Activated CD4-positive, alpha-beta T cell treated with anti-CD3 and anti-CD28 coated beads for 36 hours (primary cell): Measurements from ENCODE around the gene ACVR1B. TPM values are rescaled to one million over a fixed set of nuclear protein-coding genes. Genes with fewer than 3 reads are reported as not detected.
A peak's percentile ranks its signal among the peaks of the same experiment; 100 is the strongest.

Experiments used
- ATAC-seq: fragments of 200-7000 bp; cut with Tn5 transposase; one replicate; pipeline ENCODE4 v1.10.0; 2021; ENCODE audit warnings: mild to moderate bottlenecking, moderate library complexity
- CTCF ChIA-PET: fragments of 350-600 bp; sonication (Branson Sonifier 250); formaldehyde crosslinking; loops from one replicate; lab custom pipeline; 2021; ENCODE audit warnings: antibody characterized with exemption; lab: Charles Lee
- POLR2A ChIA-PET: fragments of 350-600 bp; sonication (Branson Sonifier 250); formaldehyde crosslinking; loops from one replicate; lab custom pipeline; 2021; ENCODE audit warnings: antibody characterized with exemption, inconsistent platforms; lab: Charles Lee
- DNase-seq: peaks from one replicate; pipeline ENCODE4 v3.0.0-alpha.2; 2020
- H3K27ac Mint-ChIP-seq: one replicate; pipeline ENCODE4 v1.8.0; 2021; ENCODE audit warnings: mixed read lengths
- H3K27me3 Mint-ChIP-seq: one replicate; pipeline ENCODE4 v1.8.0; 2021; ENCODE audit warnings: mixed read lengths
- H3K36me3 Mint-ChIP-seq: one replicate; pipeline ENCODE4 v1.8.0; 2021; ENCODE audit warnings: low read depth, mixed read lengths
- H3K4me1 Mint-ChIP-seq: one replicate; pipeline ENCODE4 v1.8.0; 2021; ENCODE audit warnings: mixed read lengths
- H3K4me3 Mint-ChIP-seq: one replicate; pipeline ENCODE4 v1.8.0; 2021; ENCODE audit warnings: mild to moderate bottlenecking, moderate library complexity, mixed read lengths
- H3K9me3 Mint-ChIP-seq: one replicate; pipeline ENCODE4 v1.8.0; 2021; ENCODE audit warnings: low read depth, mixed read lengths
- intact Hi-C, 2 experiments: fragments of 100-400 bp; cut with DNase I in 1 of 2; cut with micrococcal nuclease in 1 of 2; formaldehyde crosslinking; loops; one replicate each; pipeline versions ENCODE4 v1.14.2 to v1.15.1; 2022 to 2024; cut with DNase I, micrococcal nuclease
- total RNA-seq, 2 experiments: library from RNA; stranded (reverse); gene quantifications; one replicate each; pipeline ENCODE4 v1.2.3, GENCODE V29; 2021

The ACVR1B gene
- total RNA-seq, 2 experiments from 2014 or later, result 10.1 to 12.7 TPM

DNA sequence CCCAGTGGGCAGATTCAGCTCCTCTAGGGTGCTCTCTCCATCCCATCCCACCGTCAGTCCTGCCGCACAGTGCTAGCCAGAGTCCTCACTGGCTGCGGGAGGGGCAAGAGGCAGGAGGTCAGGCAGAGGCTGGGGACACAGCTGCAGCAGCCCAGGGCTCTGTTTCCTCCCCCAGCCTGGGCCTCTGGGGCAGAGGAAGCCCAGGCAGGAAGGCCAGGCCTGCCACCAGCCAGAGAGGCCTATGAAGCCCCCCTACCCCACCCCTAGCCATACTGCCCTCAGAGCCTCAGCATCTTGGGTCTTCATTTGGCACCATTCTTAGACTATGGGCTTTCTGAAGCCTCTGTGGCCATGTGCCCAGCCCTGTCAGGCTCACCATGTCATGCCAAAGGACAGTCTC is 40.8 kb upstream of the ACVR1B start:
- intact Hi-C loops, result no loop called here

DNA sequence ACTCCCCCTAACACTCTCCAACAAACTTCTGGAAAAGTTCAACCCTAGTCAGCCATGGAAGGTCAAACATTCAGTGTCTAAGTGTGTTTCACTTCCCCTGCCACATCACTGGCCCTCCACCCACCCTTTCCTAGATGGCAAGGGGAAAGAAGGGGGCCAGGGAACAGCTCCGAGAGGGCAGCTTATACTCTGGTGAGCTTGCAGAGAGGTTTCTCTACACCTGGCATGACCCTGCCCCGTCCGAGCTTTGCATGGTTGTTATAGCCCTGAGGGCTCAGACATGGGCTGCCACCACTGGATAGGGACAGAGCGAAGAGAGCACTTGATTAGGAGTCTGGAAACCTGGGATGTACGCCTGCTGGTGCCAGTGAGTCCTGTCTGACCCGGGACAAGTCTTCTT is 40.2 kb upstream of the ACVR1B start:
- Mint-ChIP-seq H3K9me3 (no peaks in the 10 kb centered on the region), H3K27me3 (peaks cover 16% of the 10 kb centered on the region), H3K27ac (no peak overlapping the region), H3K36me3 (no peaks in the 10 kb centered on the region), H3K4me1 (no peaks in the 10 kb centered on the region), H3K4me3 (no peak overlapping the region)
- ATAC-seq (no peak), DNase-seq (no peak)
- intact Hi-C loops, result no loop called here
- CTCF ChIA-PET, result interaction anchor here (0.7 to 1.0 kb wide), 2 partner anchors 70 to 88 kb away, joined by 3 read pairs; no protein-coding TSS in a partner anchor
- POLR2A ChIA-PET, result no interaction called here

More for the DNA sequence above, 40.8 kb upstream of the ACVR1B start:
- no peak for ATAC-seq
- Mint-ChIP-seq H3K4me3 (no peak overlapping the region), H3K4me1 (no peaks in the 10 kb centered on the region), H3K36me3 (no peaks in the 10 kb centered on the region), H3K27ac (no peak overlapping the region), H3K27me3 (peaks cover 20% of the 10 kb centered on the region), H3K9me3 (no peaks in the 10 kb centered on the region)
- ChIA-PET POLR2A (no interaction called here), CTCF (interaction anchor here (0.7 kb wide), 1 partner anchor 87 kb away, joined by 3 read pairs; no protein-coding TSS in a partner anchor)
- no peak for DNase-seq

DNA sequence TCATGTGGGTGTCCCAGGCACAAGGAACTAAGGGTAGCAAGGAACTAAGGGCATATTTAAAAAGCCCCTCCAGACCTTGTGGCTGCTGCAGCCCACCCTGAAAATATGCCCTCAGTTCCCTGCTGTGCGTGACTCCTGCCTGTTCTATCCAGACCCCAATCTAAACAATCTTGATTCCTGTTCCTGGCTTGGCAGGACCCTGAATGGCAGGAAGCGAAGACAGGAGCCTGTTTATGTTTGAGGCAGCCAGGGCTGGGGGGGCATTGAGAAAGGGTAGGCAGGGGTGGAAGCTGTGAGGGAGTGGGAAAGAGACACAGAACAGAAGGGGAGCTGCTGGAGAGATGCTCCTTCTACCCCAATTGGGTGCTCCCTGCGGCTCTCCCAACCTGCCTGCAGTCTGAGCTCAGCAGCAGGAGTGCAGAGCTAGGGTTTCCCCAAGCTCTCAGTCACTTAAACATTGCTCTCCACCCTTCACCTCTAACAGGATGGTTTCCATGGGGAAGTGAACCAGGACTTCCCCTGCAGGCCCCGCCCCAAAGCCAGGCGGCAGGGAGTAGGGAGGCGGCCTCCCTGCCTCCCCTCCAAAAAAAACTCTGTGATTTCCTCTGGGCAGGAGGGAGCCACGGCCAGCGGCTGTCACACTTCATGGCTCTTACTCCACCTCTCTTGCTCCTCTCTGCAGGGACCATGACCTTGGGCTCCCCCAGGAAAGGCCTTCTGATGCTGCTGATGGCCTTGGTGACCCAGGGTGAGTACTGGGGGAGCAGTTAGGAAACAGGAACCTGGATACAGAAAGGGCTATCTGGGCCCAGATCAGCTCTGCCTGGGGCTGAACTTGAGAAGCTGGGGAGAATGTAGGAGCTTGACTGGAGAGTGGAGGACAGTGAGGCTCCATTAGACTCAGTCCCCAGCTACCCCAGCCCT is 39.4 kb upstream of the ACVR1B start:
- peaks cover 13% of the 10 kb centered on the region for H3K27me3 Mint-ChIP-seq
- ATAC-seq (no peak), DNase-seq (no peak)
- no peaks in the 10 kb centered on the region for H3K4me1 Mint-ChIP-seq
- no peaks in the 10 kb centered on the region for H3K9me3 Mint-ChIP-seq
- H3K4me3 Mint-ChIP-seq, result no peak overlapping the region
- CTCF ChIA-PET, result interaction anchor here (1.0 to 2.5 kb wide), 3 partner anchors 10 to 69 kb away, joined by 3 to 7 read pairs (median 4); no protein-coding TSS in a partner anchor
- H3K36me3 Mint-ChIP-seq, result no peaks in the 10 kb centered on the region
- POLR2A ChIA-PET, result no interaction called here
- intact Hi-C loops, result no loop called here
- H3K27ac Mint-ChIP-seq, result no peak overlapping the region

DNA sequence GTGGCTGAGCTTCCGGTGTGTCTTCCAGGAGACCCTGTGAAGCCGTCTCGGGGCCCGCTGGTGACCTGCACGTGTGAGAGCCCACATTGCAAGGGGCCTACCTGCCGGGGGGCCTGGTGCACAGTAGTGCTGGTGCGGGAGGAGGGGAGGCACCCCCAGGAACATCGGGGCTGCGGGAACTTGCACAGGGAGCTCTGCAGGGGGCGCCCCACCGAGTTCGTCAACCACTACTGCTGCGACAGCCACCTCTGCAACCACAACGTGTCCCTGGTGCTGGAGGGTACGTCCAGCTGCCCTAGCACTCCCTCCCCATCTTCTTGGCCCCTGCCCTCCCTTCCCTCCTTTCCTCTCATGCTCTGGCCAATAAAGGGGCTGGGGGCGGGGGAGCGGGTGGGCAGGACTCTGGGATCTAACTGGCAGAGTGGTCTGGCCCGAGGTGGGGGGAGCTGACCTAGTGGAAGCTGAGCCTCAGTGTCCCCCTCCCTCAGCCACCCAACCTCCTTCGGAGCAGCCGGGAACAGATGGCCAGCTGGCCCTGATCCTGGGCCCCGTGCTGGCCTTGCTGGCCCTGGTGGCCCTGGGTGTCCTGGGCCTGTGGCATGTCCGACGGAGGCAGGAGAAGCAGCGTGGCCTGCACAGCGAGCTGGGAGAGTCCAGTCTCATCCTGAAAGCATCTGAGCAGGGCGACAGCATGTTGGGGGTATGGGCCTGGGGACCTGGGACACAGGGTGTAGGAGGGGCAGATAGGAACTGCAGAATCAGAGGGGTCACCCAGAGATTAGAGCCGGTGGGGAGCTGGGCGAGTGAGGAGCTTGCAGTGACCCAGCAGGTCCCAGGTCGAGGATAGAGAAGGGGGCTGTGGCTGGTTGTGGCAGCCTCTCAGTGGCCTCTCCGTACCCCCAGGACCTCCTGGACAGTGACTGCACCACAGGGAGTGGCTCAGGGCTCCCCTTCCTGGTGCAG is 38.1 kb upstream of the ACVR1B start:
- ChIA-PET POLR2A (no interaction called here), CTCF (interaction anchor here (1.4 to 2.5 kb wide), 2 partner anchors 9 to 68 kb away, joined by 4 to 7 read pairs; no protein-coding TSS in a partner anchor)
- H3K4me1 Mint-ChIP-seq, result no peaks in the 10 kb centered on the region
- DNase-seq (peak; percentile 29), ATAC-seq (no peak)
- intact Hi-C loops, result no loop called here
- H3K9me3 Mint-ChIP-seq, result no peaks in the 10 kb centered on the region
- H3K27ac Mint-ChIP-seq, result no peak overlapping the region
- H3K27me3 Mint-ChIP-seq, result peaks cover 6% of the 10 kb centered on the region
- no peaks in the 10 kb centered on the region for H3K36me3 Mint-ChIP-seq
- H3K4me3 Mint-ChIP-seq, result no peak overlapping the region

DNA sequence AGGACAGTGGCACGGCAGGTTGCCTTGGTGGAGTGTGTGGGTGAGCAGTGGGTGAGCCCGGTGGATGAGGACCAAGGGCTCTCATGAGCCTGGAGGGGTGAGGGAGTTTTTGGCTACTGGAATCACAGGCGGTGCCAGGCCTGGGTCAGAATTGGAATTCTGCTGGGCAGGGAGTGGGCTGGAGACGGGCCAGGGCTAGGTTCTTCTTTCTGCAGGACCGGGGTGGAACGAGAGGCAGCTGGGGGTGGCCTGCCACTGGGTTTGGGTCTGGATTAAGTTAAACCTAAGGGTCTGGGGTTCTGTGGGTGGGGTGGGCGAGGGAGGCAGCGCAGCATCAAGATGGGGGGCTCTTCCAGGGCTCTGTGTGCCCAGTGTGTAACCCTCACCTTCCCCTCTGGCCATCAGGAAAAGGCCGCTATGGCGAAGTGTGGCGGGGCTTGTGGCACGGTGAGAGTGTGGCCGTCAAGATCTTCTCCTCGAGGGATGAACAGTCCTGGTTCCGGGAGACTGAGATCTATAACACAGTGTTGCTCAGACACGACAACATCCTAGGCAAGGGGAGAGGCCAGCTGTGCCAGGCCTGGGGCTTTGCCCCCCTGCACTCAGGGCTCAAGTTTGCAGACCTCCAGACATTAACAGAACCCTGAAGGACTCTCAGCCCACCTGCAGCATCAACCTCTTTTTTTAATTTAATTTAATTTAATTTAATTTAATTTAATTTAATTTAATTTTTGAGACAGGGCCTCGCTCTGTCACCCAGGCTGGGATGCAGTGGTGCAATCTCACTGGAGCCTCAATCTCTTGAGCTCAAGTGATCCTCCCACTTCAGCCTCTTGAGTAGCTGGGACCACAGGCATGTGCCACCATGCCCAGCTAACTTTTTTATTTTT is 37.2 kb upstream of the ACVR1B start:
- H3K9me3 Mint-ChIP-seq, result no peaks in the 10 kb centered on the region
- H3K4me3 Mint-ChIP-seq, result no peak overlapping the region
- CTCF ChIA-PET, result interaction anchor here (2.5 kb wide), 1 partner anchor 8 kb away, joined by 7 read pairs; no protein-coding TSS in a partner anchor

DNA sequence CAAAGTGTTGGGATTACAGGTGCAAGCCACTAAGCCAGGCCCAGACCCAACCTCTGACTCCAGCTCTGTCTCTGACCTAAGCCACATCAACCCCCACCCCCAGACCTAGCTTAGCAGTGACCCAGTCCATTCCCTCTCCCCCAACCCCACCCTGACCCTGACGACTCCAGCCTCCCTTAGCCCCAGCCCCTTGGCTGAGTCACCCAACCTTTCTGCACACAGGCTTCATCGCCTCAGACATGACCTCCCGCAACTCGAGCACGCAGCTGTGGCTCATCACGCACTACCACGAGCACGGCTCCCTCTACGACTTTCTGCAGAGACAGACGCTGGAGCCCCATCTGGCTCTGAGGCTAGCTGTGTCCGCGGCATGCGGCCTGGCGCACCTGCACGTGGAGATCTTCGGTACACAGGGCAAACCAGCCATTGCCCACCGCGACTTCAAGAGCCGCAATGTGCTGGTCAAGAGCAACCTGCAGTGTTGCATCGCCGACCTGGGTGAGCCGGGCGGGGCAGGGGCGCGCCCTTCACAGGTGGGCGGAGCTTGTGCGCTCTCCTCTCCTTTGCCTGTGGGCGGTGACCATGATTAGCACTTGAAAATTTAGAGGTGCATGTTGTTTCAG is 36.4 kb upstream of the ACVR1B start:
- no peak for ATAC-seq
- H3K4me3 Mint-ChIP-seq, result no peak overlapping the region
- no peak overlapping the region for H3K27ac Mint-ChIP-seq
- intact Hi-C loops, result no loop called here
- ChIA-PET POLR2A (interaction anchor here (0.6 kb wide), 1 partner anchor 863 kb away, joined by 3 read pairs; no protein-coding TSS in a partner anchor), CTCF (interaction anchor here (3.4 kb wide), 1 partner anchor 12 kb away, joined by 11 read pairs; no protein-coding TSS in a partner anchor)
- no peaks in the 10 kb centered on the region for H3K36me3 Mint-ChIP-seq
- DNase-seq, result no peak
- no peaks in the 10 kb centered on the region for H3K9me3 Mint-ChIP-seq
- H3K27me3 Mint-ChIP-seq, result no peaks in the 10 kb centered on the region
- no peaks in the 10 kb centered on the region for H3K4me1 Mint-ChIP-seq

More for the DNA sequence above, 37.2 kb upstream of the ACVR1B start:
- H3K27me3 Mint-ChIP-seq, result no peaks in the 10 kb centered on the region
- intact Hi-C loops, result no loop called here
- no peak overlapping the region for H3K27ac Mint-ChIP-seq
- no peak for ATAC-seq
- DNase-seq, result no peak
- H3K4me1 Mint-ChIP-seq, result no peaks in the 10 kb centered on the region
- POLR2A ChIA-PET, result interaction anchor here (0.6 kb wide), 1 partner anchor 862 kb away, joined by 3 read pairs; no protein-coding TSS in a partner anchor
- H3K36me3 Mint-ChIP-seq, result no peaks in the 10 kb centered on the region

DNA sequence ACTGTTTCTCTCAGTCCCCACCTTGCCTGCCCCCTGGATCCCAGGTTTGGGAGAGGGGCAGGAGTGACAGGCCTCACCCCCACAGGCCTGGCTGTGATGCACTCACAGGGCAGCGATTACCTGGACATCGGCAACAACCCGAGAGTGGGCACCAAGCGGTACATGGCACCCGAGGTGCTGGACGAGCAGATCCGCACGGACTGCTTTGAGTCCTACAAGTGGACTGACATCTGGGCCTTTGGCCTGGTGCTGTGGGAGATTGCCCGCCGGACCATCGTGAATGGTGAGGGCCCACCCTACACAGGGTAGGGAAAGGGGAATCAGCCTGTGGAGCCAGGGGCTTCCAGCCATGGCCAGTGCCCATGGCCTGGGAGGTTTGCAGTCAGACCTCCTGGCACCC is 35.5 kb upstream of the ACVR1B start:
- Mint-ChIP-seq H3K4me1 (no peaks in the 10 kb centered on the region), H3K9me3 (no peaks in the 10 kb centered on the region), H3K27ac (no peak overlapping the region), H3K36me3 (no peaks in the 10 kb centered on the region), H3K4me3 (no peak overlapping the region), H3K27me3 (no peaks in the 10 kb centered on the region)
- intact Hi-C loops, result no loop called here
- ATAC-seq (no peak), DNase-seq (no peak)
- ChIA-PET CTCF (interaction anchor here (3.4 kb wide), 1 partner anchor 11 kb away, joined by 11 read pairs; no protein-coding TSS in a partner anchor), POLR2A (no interaction called here)

DNA sequence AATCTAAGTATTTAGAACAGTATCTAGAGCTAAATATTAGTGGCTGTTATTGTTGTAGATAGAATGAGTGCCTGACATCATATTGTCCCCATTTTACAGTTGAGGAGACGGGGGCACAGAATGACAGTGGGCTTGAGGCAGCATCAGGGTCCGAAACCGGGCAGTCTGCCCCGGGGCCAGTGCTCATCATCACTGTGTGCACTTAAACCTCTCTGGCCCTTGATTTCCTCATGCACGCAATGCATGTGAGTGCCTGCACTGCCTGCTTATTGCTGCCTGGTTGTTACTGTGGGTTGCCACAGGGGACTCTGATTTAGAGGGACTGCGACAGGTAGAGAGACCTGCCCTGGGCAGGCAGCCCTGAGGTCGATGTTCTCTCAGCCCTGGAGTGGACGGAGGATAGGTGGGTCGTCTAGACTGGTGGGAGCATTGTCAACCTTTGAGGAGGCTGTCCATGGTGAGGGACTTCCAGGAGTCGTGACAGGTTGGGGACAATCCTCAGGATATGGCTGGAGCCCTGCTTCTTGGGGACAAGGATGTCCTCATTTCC is 34.4 kb upstream of the ACVR1B start:
- ChIA-PET POLR2A (no interaction called here), CTCF (interaction anchor here (3.4 kb wide), 1 partner anchor 10 kb away, joined by 11 read pairs; no protein-coding TSS in a partner anchor)
- ATAC-seq (no peak), DNase-seq (no peak)
- H3K27ac Mint-ChIP-seq, result no peak overlapping the region
- no peaks in the 10 kb centered on the region for H3K27me3 Mint-ChIP-seq
- H3K4me1 Mint-ChIP-seq, result no peaks in the 10 kb centered on the region
- intact Hi-C loops, result no loop called here
- H3K9me3 Mint-ChIP-seq, result no peaks in the 10 kb centered on the region
- H3K4me3 Mint-ChIP-seq, result no peak overlapping the region
- H3K36me3 Mint-ChIP-seq, result no peaks in the 10 kb centered on the region

DNA sequence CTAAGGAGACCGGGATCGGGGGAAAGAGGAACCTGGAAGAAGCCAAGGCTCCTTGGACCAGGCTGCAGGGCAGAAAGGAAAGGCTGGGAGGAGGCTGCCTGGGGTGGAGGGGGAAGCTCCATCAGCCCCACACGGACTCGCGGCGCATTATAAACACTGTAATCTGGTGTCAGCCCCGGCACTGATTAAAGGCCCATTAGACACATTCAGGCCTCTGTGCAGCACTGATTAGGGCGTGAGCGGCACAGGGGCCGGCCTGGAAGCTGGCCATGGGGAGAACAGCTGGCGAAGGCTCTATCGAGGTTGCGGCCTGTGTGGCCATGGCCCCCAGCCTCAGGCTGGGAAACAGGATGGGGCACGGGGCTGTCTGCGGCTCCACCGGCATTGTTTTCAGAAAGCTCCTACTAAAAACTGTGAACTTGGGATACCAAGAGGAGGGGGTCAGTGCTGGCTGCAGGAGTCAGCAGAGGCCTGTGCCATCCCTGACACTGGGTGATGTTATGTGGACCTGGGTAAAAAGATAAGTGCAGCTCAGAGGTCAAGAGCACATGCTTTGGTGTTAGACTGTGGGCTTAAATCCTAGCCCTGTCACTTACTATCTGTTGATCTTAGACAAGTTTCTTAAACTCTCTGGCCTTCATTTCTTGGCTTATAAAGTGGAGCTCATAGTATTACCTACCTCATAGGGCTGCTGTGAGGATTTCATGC is 33.6 kb upstream of the ACVR1B start:
- ATAC-seq, result no peak
- no peaks in the 10 kb centered on the region for H3K36me3 Mint-ChIP-seq

More for the DNA sequence above, 33.6 kb upstream of the ACVR1B start:
- Mint-ChIP-seq H3K27ac (no peak overlapping the region), H3K27me3 (no peaks in the 10 kb centered on the region), H3K9me3 (no peaks in the 10 kb centered on the region), H3K4me1 (no peaks in the 10 kb centered on the region), H3K4me3 (no peak overlapping the region)
- intact Hi-C loops, result no loop called here
- DNase-seq, result no peak
- POLR2A ChIA-PET, result no interaction called here
- CTCF ChIA-PET, result interaction anchor here (1.4 to 3.4 kb wide), 2 partner anchors 9 to 61 kb away, joined by 6 to 11 read pairs; no protein-coding TSS in a partner anchor
